Activated naive CD4-positive, alpha-beta T cell treated with anti-CD3 and anti-CD28 coated beads for 36 hours (primary cell): ENCODE data around the gene DPH1. TPM values are rescaled to one million over a fixed set of nuclear protein-coding genes. Genes with fewer than 3 reads are reported as not detected.

ENCODE experiments used
- microRNA-seq: library from miRNA; unstranded; fragments of <30 nt; microRNA quantifications from one replicate; pipeline ENCODE4 v1.2.0, GENCODE V29; 2022; ENCODE audit warnings: borderline microRNAs expressed, borderline replicate concordance
- total RNA-seq, 2 experiments: library from RNA; stranded (reverse); gene quantifications; one replicate each; pipeline ENCODE4 v1.2.3, GENCODE V29; 2021

DPH1 gene
- total RNA-seq, 2 experiments from 2014 or later = 31.1 to 34.1 TPM

Small RNAs within 50 kb of the gene (microRNA-seq; reads per million reads assigned to microRNA genes)
- gene MIR132 = 968 reads per million, percentile 83 among the genes with 10 or more reads in this experiment
- gene MIR212 = 23.0 reads per million, percentile 38 among the genes with 10 or more reads in this experiment

Other genes with a start within 250 kb of the DPH1 start
- 10 to 100 TPM; 18.7 to 22.0 TPM for gene SMYD4, start 200.3 kb upstream of the DPH1 start, total RNA-seq
- gene RPA1, start 200.1 kb upstream of the DPH1 start, total RNA-seq = 100 to 1,000 TPM; 177 to 188 TPM
- under 1 TPM; 0.14 to 0.30 TPM for gene RTN4RL1, start 4.8 kb upstream of the DPH1 start, total RNA-seq
- 10 to 100 TPM; 22.7 to 24.7 TPM for gene OVCA2, start 11.9 kb downstream of the DPH1 start, total RNA-seq
- gene HIC1, start 24.9 kb downstream of the DPH1 start, total RNA-seq = 10 to 100 TPM; 14.8 TPM